Mesothelial cell of epicardium (in vitro differentiated cells): ENCODE results near the gene DCST1. TPM values are rescaled to one million over a fixed set of nuclear protein-coding genes. Genes with fewer than 3 reads are reported as not detected.
A peak's percentile ranks its signal among the peaks of the same experiment; 100 is the strongest.

ENCODE experiments used
- DNase-seq, 2 experiments: peaks; one replicate each; pipeline ENCODE4 v3.0.0; 2021; ENCODE audit warnings: low spot score in 2 of 2; ENCODE audit not compliant: unreplicated experiment in 2 of 2
- H3K27ac Mint-ChIP-seq: 2 replicates; pipeline ENCODE4 v1.8.0; 2021; ENCODE audit warnings: mixed read lengths
- H3K27me3 Mint-ChIP-seq: 2 replicates; pipeline ENCODE4 v1.8.0; 2021; ENCODE audit warnings: low read depth, mixed read lengths
- H3K36me3 Mint-ChIP-seq: 2 replicates; pipeline ENCODE4 v1.8.0; 2021; ENCODE audit warnings: mixed read lengths
- H3K4me1 Mint-ChIP-seq: 2 replicates; pipeline ENCODE4 v1.8.0; 2021; ENCODE audit warnings: mixed read lengths
- H3K4me3 Mint-ChIP-seq: 2 replicates; pipeline ENCODE4 v1.8.0; 2021; ENCODE audit warnings: mild to moderate bottlenecking, moderate library complexity, mixed read lengths
- H3K9me3 Mint-ChIP-seq: 2 replicates; pipeline ENCODE4 v1.8.0; 2021; ENCODE audit warnings: mixed read lengths
- total RNA-seq: library from RNA; stranded (reverse); gene quantifications from 3 replicates; pipeline ENCODE4 v1.2.1, GENCODE V29; 2021
- TF ChIP-seq, protein P1 (sequence below): fragments of 200-600 bp; sonication (generic); IDR thresholded peaks from one replicate; pipeline ENCODE4 v1.5.0; 2021; ENCODE audit warnings: antibody characterized with exemption; ENCODE audit not compliant: unreplicated experiment

The DCST1 gene
- total RNA-seq, 1 donor from 2014 or later: 0.58 TPM

DNA sequence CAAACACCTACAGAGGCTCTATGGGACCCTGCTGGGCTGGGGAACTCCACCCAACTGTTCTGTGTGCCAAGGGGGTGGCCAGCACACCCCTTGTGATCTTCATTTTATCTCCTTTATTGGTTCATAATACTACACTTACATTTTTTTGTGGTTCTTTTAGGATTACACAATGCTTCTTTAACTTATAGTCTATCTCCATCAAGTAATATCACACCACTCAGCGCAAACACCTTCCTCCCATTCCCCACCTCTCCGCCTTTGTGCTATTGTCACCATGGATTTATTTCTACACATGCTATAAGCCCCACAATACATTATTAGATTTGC lies 61.0 kb downstream of the DCST1 start:
- peak overlapping the region; percentile 33 for H3K27ac Mint-ChIP-seq
- H3K4me3 Mint-ChIP-seq: no peak overlapping the region
- DNase-seq: no peak
- peaks cover 1% of the 10 kb centered on the region for H3K27me3 Mint-ChIP-seq
- TF ChIP-seq, protein P1, sequence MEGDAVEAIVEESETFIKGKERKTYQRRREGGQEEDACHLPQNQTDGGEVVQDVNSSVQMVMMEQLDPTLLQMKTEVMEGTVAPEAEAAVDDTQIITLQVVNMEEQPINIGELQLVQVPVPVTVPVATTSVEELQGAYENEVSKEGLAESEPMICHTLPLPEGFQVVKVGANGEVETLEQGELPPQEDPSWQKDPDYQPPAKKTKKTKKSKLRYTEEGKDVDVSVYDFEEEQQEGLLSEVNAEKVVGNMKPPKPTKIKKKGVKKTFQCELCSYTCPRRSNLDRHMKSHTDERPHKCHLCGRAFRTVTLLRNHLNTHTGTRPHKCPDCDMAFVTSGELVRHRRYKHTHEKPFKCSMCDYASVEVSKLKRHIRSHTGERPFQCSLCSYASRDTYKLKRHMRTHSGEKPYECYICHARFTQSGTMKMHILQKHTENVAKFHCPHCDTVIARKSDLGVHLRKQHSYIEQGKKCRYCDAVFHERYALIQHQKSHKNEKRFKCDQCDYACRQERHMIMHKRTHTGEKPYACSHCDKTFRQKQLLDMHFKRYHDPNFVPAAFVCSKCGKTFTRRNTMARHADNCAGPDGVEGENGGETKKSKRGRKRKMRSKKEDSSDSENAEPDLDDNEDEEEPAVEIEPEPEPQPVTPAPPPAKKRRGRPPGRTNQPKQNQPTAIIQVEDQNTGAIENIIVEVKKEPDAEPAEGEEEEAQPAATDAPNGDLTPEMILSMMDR: no peak
- H3K9me3 Mint-ChIP-seq: no peaks in the 10 kb centered on the region
- peaks cover 33% of the 10 kb centered on the region for H3K4me1 Mint-ChIP-seq
- no peaks in the 10 kb centered on the region for H3K36me3 Mint-ChIP-seq

DNA sequence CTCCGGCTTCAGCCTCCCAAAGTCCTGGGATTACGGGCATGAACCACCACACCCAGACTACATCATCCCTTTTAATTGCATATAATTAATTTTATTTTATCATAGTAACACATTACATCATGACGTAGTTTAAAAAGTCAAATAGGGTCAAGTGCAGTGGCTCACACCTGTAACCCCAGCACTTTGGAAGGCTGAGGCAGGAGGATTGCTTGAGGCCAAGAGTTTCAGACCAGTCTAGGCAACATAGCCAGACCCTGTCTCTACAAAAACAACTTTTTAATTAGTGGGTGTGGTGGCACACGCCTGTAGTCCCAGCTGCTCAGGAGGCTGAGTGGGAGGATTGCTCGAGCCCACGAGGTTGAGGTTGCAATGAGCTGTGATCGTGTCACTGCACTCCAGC lies 65.7 kb downstream of the DCST1 start:
- TF ChIP-seq, protein P1: no peak
- peaks cover 12% of the 10 kb centered on the region for H3K4me1 Mint-ChIP-seq
- no peak overlapping the region for H3K4me3 Mint-ChIP-seq
- DNase-seq: no peak
- no peaks in the 10 kb centered on the region for H3K9me3 Mint-ChIP-seq
- no peak overlapping the region for H3K27ac Mint-ChIP-seq
- H3K27me3 Mint-ChIP-seq: peaks cover 1% of the 10 kb centered on the region
- H3K36me3 Mint-ChIP-seq: no peaks in the 10 kb centered on the region

Other genes with a start within 250 kb of the DCST1 start
- 1.2 to 1.5 TPM (median 1.3 TPM) in 3 replicates for gene KCNN3, start 163.5 kb upstream of the DCST1 start, total RNA-seq
- 19.7 to 21.2 TPM (median 20.5 TPM) in 3 replicates for gene PMVK, start 97.1 kb upstream of the DCST1 start, total RNA-seq
- 53.8 to 56.2 TPM (median 56.2 TPM) in 3 replicates for gene PBXIP1, start 77.7 kb upstream of the DCST1 start, total RNA-seq
- gene PYGO2, start 72.0 kb upstream of the DCST1 start, total RNA-seq: 43.8 to 47.3 TPM (median 44.6 TPM) in 3 replicates
- 115 to 132 TPM (median 117 TPM) in 3 replicates for gene SHC1, start 63.1 kb upstream of the DCST1 start, total RNA-seq
- 64.0 to 70.9 TPM (median 68.2 TPM) in 3 replicates for gene CKS1B, start 59.1 kb upstream of the DCST1 start, total RNA-seq
- 46.8 to 49.6 TPM (median 48.3 TPM) in 3 replicates for gene FLAD1, start 50.5 kb upstream of the DCST1 start, total RNA-seq
- 0.49 to 1.3 TPM (median 0.87 TPM) in 3 replicates for gene LENEP, start 40.2 kb upstream of the DCST1 start, total RNA-seq
- 19.9 to 21.7 TPM (median 21.7 TPM) in 3 replicates for gene ZBTB7B, start 31.0 kb upstream of the DCST1 start, total RNA-seq
- gene DCST2, start within 50 bp of the DCST1 start, total RNA-seq: 1.8 to 2.9 TPM (median 1.9 TPM) in 3 replicates
- gene ADAM15, start 17.5 kb downstream of the DCST1 start, total RNA-seq: 32.7 to 36.1 TPM (median 36.1 TPM) in 3 replicates
- gene EFNA4, start 29.9 kb downstream of the DCST1 start, total RNA-seq: 30.8 to 31.2 TPM (median 30.9 TPM) in 3 replicates
- 14.6 to 17.8 TPM (median 15.4 TPM) in 3 replicates for gene EFNA3, start 45.0 kb downstream of the DCST1 start, total RNA-seq
- gene EFNA1, start 94.1 kb downstream of the DCST1 start, total RNA-seq: 92.4 to 94.8 TPM (median 93.1 TPM) in 3 replicates
- 25.6 to 33.5 TPM (median 25.9 TPM) in 3 replicates for gene SLC50A1, start 102.0 kb downstream of the DCST1 start, total RNA-seq
- 49.7 to 60.9 TPM (median 54.1 TPM) in 3 replicates for gene DPM3, start 106.7 kb downstream of the DCST1 start, total RNA-seq
- 120 to 143 TPM (median 123 TPM) in 3 replicates for gene KRTCAP2, start 139.5 kb downstream of the DCST1 start, total RNA-seq
- 5.7 to 6.6 TPM (median 6.3 TPM) in 3 replicates for gene TRIM46, start 140.0 kb downstream of the DCST1 start, total RNA-seq
- gene THBS3, start 174.1 kb downstream of the DCST1 start, total RNA-seq: 53.1 to 57.9 TPM (median 54.0 TPM) in 3 replicates
- 33.9 to 35.7 TPM (median 33.9 TPM) in 3 replicates for gene MTX1, start 174.9 kb downstream of the DCST1 start, total RNA-seq
- gene ENTREP3, start 221.7 kb downstream of the DCST1 start, total RNA-seq: 51.9 to 56.1 TPM (median 56.0 TPM) in 3 replicates
- gene SCAMP3, start 228.5 kb downstream of the DCST1 start, total RNA-seq: 46.8 to 50.5 TPM (median 49.8 TPM) in 3 replicates
- 104 to 108 TPM (median 105 TPM) in 3 replicates for gene CLK2, start 239.7 kb downstream of the DCST1 start, total RNA-seq
- gene HCN3, start 243.6 kb downstream of the DCST1 start, total RNA-seq: 12.9 to 13.6 TPM (median 13.1 TPM) in 3 replicates